DMS53 treated with DMSO at 0.1 percent for 48 hours (cell line): ENCODE measurements around the gene CBFA2T3.
A peak's percentile ranks its signal among the peaks of the same experiment; 100 is the strongest.

Source experiments
- DNase-seq: peaks from one replicate; lab custom pipeline; 2025; ENCODE audit not compliant: unreplicated experiment; lab: John Stamatoyannopoulos, UW

The CBFA2T3 gene

DNA sequence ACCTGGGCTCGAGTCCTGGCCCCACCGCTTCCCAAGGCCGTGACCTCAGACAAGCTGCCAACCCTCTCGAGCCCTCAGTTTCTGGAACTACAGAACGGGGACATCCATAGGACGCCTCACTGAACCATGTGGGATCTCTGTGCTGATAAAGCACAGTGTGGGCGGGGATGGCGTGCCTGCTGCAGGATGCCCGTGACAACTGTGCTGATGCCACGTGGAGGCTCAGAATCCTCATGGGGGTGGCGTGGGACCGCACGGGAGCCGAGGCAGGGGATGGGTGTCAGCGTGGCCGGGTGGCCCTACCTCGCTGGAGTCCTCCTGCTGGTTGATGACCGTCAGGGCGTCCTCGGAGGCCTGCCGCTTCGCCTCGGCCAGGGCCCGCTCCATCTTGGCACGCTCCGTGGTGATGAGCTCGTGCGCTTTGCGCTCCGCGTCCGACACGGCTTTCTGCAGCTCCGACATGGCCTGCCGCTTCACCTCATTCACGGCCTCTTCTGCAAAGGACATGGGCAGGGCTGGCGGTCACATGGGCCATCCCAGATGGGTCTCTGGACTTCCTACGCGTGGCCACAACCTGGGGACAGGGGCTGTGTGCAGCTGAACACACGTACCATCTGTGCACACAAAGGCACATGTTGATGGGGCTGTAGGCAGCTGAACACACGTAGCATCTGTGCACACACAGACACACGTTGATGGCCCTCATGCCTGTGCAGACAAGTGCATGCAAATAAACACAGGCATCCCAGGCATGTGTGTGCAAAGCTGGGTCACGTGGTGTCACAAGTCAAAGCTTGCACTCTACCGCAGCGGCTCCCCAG lies 97.8 kb downstream of the CBFA2T3 start:
- DNase-seq, result no peak

DNA sequence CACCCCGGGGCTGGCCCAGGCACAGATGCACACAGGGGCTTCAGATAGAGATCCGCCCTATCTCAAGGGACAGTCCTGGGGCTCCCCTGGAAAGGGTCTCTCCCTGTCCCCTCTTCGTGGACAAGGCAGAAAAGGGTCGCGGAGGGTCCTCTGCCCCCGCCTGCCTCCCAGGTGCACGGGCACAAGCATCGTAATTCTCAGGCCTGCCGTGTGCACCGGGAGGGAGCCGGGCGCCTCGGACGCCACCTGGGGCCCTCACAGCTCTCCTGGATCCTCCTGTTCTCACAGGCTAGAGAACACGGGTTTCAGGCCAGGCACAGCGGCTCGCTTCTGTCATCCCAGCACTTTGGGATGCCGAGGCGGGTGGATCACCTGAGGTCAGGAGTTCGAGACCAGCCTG lies 98.7 kb downstream of the CBFA2T3 start:
- no peak for DNase-seq

DNA sequence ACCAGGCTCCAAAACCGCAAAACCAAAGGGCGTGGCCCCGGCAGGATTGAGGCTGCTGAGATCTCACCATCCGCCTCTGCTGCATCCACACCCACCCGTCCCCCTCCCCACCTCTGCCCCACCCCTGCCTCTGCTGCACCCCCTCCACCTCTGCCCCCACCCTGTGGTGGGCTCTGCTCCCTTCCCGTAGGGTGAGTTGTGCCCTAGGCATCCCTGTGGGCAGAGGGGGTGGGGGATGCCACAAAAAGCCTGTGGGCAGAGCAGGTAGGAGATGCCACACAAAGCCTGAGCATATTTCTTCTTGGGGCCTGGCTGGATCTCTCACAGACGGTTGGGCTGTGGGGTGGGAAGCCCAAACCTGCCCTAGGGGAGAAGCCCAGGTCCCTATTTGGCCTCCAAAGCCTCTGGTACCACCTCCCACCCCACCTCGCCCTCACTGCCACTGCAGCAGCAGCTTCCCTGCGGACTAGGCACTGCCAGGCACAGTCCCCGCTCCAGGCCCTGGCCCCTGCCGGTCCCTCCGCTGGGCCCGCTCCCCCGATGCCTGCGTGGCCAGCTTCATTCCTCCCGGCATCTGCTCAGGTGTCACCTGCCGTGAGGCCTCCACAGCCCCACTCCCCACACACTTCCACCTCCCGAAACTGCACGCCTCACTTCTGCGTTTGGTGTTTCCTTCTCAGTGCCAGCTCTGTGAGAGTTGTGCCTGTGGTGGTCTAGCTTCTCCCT lies 99.3 kb downstream of the CBFA2T3 start:
- DNase-seq, result no peak

DNA sequence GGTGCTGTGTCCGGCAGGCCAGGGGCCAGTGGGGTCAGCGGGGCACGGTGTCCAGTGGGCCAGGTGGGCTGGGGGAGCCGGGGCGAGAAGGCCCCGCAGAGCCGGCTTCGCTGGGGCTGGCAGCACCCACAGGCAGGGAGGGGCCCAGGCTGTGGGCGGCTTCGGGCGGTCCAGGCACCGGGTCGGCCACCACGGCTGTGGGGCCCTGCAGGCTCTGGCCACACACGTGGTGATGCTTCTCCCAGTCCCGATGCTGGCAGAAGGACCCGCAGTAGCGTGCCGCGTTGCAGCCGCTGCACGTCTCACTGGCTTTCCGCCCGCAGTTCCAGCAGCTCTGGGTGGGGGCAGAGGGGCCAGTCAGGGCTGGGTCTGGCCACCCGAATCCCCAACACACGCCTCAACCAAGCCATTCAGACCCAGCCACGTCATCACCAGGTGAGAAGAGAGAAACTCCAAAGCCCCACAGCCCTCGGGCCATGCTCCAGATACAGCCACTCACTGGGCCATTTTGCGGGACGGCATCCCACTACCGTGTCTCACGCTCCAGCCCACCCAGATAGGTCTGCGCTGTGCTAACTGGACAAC lies 100.0 kb downstream of the CBFA2T3 start:
- no peak for DNase-seq

DNA sequence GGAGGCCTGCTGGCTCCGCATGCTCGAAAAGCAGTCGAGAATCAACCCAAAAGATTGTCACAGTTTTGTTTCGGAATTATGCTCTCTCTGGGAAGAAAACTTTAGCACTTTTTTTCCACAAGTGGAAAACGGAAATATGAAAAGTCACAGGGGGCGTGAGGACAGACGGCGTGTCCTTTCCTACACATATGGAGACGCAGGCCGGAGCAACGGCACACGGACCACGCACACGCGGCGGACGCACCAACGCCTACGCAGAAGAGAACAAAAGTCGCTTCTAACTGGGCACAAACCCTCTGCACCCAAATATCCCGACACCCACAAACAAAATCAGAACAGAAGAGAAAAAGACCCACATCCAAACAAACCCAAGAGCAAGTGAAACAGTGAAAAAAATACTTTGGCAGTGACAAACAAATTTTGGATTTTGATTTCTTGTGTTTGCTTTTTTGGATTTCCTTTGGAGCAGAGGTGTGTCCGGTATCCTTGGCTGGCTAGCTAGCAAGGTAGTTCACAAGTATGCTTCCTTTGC lies 101.2 kb downstream of the CBFA2T3 start:
- no peak for DNase-seq

DNA sequence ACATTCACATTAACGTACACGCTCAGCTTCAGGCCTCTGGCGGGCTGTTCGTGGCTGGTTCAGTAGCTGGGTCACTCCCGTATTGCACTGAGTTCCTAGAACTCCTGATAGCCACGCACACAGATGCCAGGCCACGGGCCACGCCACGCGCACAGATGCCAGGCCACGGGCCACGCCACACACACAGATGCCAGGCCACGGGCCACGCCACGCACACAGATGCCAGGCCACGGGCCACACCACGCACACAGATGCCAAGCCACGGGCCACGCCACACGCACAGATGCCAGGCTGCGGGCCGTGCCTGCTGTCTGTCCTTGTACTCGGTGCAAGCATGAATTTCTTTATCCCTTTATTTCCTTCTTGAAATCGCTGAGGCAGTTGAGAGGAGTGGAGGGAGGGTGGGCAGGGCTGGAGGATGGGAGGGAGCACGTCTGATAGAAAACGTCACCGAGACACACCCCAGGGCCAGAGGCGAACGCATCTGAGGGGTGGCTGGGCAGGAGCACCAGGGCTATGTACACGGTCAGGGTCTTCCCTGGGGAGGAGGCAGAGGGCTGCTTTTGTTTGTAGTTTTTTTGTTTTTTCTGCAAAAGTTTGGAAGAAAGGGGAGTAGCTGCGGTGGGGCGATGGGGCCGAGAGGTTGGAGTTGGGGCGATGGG lies 101.9 kb downstream of the CBFA2T3 start:
- no peak for DNase-seq

DNA sequence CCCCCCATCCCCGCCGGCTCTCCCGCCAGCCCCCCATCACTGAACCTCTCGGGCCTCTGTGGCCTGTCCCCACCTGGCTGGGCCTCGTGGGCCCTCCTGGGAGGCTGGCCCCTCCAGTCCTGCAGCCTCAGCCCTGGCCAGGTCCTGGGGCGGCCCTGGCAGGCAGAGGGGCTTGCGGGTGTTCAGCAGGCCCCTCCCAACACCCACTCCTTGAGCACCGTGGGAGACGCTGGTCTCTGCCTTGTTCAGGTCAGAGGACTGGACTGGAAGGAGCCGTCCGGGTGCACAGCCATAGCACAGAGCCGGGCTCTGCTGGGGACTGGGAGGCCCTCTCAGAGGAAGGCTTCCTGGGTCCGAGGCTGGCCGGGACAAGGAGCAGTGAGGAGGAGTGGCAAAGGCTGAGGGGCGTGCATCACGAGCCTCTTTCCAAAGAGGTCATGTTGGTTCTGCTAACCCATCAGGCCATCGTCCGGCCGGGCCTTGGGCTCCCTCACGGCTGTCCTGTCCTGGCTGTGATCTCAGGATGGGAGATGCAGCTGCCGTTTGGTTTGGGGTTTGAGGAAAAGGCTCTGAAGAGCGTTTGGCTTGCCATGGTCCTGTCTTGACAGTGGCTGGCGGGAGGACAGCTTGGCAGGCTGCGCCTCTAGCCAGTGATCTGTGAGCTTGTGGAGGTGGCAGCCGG lies 104.2 kb downstream of the CBFA2T3 start:
- no peak for DNase-seq

DNA sequence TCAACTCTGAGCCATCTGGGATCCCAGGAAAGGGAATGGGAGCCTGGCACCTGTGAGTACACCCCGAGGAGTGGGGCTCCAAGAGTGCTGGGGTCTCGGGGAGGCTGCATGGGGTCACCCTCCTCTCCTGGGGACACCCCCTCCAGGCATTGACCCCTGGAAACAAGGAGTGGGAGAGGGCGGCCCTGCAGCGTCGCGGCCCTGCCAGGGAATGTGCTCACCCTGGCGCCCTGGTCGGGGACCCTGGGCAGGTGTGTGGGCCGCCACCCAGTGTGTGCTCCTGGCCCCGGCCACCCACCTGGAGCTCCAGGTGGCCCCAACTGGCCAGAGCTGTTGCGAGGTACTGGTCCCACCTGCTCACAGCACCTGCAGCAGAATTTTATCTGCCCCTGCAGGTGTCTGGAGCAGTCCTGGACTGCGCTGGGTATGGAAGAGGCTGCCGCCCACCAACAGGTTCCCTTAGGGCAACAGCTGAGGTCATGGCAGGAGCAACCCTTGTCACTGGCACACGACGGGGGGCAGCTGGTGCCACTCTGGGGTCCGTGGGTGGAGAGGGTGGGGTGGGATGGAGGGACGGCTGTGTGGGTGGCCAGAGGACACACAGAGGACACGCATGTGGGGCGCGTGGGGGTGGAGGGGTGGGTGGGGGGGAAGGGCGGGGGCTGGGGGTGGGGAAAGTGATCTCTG lies 105.1 kb downstream of the CBFA2T3 start:
- no peak for DNase-seq

DNA sequence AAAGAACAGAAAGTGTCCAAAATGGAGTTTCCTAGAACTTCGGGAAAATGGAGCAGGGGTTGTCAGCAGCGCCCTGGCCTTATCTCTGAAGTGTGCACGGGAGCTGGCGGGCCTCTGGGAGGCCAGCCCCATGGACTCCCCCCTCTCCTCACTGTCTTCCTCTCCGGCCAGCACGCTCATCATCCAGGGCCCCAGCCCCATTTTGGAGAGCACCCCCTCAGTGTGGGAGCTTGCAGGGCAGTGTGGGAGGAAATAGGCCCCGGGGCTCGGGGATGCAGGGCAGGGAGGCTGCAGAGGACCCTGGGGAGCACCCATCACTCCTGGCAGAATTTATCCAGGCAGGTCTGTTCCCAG lies 105.7 kb downstream of the CBFA2T3 start:
- DNase-seq, result no peak

DNA sequence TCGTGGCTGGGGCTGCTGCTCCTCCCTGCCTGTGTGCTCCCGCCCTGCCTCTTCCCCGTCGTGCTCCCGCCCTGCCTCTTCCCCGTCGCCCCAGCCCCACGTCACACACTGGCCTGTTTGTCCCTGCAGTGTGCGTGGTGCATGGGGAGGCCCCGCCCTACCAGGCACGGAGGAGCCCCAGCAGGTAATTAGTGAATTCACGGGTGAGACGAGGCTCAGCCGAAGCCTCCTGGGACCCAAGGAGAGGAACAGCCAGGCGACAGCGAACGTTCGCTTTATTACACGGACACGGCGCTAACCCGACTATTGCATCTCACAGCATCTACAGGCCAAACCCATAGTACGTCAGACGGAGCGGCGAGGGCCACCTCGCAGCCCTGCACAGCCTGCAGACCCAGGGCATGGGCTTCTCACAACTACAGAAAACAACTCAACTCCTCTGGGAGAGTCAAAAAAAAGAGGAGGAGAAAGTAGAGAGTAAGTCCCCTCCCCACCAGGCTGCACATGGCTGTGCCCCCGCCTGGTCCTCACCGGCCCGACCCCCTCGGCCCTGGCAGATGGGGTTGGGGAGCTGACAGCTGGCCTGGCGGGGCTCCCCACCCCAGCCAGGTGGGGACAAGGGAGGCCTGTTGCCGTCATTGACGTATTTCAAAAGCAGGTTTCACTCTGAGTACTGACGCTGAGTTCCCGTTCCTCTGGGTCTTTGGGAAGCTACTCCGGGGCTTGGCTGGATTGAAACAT lies 106.2 kb downstream of the CBFA2T3 start:
- DNase-seq, result peak; percentile 17

DNA sequence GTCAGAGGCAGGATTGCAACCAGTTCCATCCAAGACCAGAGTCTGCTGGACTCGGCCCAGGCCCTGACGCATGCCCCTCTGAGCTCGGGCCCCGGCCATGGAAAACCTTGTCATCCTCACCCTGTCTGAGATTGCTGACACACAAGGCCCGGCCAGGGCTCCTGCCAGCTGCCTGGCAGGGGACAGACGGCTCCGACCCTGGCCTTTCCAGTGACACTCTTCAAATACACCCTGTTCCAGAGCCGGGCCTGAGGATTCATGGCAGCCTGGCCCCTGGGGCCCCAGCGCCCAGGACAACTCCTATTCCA lies 107.4 kb downstream of the CBFA2T3 start:
- no peak for DNase-seq

DNA sequence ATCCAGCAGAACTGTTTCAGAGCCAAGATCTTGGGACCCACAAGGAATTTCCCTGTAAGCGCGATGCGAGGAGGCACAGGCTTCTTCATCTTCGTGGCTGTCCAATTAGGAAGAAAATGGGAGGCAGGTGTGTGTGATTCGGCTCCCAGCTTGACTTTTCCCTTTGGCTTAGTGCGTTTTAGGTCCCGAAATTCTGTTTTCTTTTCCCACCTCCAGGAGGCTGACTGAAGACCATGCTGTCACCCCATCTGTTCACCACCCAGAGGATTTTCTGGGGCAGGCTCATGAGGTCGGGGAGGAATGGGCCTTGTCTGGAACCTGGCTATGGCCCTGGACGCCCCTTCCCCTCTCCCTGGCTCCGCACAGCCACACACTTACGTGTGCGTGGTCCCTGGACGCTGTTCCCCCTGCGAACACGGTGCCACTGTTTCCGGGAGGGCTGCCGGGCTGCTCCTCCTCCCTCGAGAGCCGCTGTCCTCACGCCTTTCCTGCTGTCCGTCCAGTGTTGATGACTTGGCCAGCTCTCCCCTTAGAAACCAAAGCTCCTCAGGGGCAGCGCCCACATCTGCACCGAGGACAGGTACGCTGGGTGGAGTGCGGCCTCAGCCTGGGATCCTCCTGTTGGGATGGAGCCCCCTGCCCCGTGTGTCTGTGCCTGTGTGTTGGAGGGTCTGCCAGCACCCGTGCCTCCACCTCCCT lies 107.9 kb downstream of the CBFA2T3 start:
- no peak for DNase-seq

DNA sequence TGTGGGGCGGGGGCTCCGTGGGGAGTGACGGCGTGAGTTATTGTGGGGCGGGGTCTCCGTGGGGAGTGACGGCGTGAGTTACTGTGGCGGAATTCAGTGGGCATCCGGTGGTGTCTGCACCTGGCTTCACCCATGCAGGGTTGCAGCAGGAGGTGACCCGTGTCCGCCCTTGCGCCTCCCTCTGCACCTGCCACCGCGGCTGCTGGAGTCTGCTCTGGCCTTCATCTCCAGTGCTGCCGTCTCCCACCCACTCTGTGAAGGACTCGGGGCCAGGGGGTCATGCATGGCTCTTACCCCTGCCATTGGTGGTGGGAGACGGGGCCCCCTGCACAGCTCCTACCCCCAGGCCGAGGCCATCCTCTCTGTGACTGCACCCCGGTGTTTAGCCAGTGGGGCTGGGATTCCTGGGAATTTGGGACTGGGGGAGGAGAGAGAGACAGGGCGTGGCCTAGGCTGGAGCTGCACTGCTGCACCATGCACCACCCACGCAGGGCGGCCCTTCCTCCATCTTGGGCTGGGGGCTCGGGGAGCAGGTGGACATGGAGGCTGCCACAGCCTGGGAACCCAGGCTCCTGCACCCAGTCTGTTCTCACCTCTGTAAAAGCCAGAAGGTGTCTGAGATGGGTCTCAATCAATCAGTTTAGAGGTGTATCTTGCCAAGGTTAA lies 109.3 kb downstream of the CBFA2T3 start:
- no peak for DNase-seq

DNA sequence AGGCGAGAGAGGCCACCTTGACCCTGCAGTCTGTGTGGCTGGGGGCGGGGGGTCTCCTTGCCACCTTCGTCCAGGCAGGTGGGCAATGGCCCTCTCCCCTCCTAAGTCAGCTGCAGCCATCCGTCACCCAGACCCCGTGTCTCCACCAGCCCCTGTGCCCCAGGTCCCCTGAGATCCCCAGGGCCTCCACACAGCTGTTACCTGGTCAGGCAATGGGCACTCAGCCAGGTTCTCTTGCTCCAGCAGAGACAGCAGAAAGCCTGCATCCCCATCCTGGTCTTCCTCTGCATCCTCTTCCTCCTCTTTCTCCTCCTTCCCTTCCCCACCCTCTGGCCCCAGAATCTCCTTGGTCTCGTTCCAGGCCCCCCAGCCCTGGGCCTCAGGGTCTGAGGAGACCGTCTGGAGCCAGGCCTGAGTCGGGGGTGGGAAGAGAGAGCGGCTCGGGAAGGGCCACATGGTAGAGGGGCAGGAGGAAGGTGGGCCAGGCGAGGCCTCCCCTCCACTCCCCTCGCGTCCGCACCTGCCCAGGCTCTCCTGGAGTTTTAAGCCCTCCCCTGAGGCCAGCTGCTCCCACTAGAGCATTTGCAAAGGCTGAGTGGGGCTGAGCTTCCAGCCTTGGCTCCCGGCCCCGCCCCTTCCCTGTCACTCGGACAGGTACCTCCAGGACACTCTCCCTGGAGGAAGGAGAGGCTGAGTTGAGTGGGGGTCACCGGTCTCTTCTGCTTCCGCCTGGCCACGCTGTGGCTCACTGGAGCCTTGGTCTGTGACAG lies 110.7 kb downstream of the CBFA2T3 start, which contains the start of gene PABPN1L:
Gene PABPN1L (minus strand): TSS at position 510 of the 770 bp plus-strand sequence. CDS start 54 bp downstream, at position 456.
- peak; percentile 33 for DNase-seq

DNA sequence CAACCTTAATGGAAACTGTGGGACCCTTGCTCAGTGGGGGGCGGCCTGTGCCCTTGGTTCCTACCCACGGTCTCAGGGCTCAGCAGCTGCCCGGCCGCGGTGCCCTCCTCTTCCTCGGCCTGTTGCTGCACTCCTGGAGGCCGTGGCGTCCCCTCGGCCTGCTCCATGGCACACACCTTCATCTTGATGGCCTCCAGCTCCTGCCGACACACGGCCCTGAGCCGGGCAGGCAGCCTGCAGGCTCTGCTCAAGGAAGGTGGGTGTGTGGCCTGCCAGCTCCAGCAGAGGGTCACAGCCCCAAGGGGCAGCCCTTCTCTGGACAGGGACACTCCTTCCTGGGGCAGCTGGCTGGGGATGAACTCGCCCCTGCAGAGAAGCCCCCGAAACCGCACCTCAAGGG lies 111.3 kb downstream of the CBFA2T3 start:
- no peak for DNase-seq

DNA sequence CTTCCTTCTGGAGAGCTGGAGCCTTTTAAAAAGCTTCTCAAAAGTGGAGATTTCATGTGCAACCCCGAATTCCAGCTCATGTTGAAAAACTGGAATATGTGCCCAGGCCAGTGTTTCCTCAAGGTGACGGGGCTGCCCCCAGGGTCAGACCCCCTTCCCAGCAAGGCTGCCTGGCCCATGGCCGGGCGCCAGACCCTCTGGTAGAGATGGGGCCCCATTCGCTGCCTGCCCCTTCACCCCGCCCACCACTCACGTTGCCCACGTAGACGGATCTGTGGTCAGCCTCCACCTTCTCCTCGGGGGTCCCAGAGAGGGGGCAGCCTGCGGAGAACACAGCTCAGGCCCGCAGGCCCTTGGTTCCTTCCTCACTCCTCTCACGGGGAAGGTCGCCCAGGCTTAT lies 111.7 kb downstream of the CBFA2T3 start:
- DNase-seq, result no peak

DNA sequence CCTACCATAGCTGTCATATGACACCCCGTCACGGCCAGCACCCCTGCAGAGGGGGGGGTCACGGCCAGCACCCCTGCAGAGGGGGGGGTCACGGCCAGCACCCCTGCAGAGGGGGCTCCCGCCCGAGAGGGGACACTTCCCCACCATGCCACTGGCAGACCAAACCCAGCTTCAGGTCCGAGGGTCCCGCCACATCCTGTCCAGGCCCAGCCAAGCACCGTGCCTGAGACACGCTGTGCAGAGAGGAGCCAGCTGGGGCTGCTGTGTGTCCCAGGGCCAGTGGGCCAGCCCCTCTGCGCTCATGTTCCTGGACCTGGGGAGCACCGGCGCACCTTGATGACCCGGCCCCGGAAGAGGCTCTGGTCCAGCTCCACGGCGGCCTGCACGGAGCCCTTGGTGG lies 112.5 kb downstream of the CBFA2T3 start:
- DNase-seq, result no peak

DNA sequence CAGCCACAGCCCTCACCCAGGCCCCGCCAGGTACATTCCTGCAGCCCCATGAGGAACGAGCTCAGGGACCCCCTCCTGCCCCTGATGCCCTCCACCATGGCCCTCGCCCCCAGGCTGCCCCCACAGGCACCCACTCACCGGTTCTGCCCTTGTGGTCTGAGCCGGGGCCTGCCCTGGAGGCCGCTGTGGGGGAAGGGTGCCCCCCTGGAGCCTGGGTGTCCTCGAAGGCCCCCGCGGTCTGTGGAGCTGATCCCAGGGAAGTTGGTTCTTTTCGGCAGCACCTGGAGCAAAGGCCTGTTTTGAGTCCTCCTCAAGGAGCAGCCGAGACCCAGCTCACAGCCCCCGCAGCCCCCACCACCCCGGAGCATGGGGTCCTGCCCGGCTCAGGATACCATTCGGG lies 112.9 kb downstream of the CBFA2T3 start:
- no peak for DNase-seq
